ENCODE measurements around the gene GNG7.

DNA sequence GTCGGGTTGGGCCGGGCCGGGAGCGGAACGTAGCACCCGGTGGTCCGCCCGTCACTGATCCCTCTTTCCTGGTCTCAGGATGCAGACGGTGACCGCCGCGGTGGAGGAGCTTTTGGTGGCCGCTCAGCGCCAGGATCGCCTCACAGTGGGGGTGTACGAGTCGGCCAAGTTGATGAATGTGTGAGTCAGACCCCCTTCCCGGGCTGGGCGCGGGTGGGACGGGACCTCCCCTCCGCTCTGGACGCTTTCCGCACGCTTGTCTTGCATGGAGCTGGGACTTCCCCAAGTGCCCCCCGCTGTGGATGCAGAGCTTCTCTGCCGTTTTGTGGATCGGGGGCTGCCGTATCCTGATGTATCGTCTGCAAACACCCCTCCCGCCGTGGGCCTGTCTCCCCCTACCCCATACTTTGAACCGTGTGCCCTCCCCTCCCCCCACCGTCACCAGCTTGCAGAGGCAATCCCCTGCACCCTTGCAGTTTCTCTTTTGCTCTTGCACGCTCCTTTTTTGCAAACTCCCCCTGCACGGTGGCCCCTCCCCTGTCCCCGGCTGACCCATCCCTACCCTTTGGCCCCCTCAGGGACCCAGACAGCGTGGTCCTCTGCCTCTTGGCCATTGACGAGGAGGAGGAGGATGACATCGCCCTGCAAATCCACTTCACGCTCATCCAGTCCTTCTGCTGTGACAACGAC, 225.9 kb downstream of the GNG7 start:
- TF ChIP-seq BHLHE40 (IDR thresholded peaks at IDR 0.05; ENCODE audit: borderline replicate concordance) (no peak), SP1 (IDR thresholded peaks at IDR 0.05) (no peak), FOXM1 (IDR thresholded peaks at IDR 0.05; ENCODE audit: borderline replicate concordance) (no peak), FOXA1 (IDR thresholded peaks at IDR 0.05) (no peak), LEF1 (IDR thresholded peaks at IDR 0.05; ENCODE audit: borderline replicate concordance) (no peak; the same call in 1 of the 2 replicates), ELF4 (IDR thresholded peaks at IDR 0.05) (no peak), FOXK2 (IDR thresholded peaks at IDR 0.05) (no peak), TARDBP (IDR thresholded peaks at IDR 0.05) (no peak), CTBP1 (IDR thresholded peaks at IDR 0.05; ENCODE audit: borderline replicate concordance) (no peak), NFRKB (IDR thresholded peaks at IDR 0.05) (no peak), ZNF384 (IDR thresholded peaks at IDR 0.05) (no peak), HDGF (IDR thresholded peaks at IDR 0.05; ENCODE audit: borderline replicate concordance) (no peak)
- TF ChIP-seq, protein P1, sequence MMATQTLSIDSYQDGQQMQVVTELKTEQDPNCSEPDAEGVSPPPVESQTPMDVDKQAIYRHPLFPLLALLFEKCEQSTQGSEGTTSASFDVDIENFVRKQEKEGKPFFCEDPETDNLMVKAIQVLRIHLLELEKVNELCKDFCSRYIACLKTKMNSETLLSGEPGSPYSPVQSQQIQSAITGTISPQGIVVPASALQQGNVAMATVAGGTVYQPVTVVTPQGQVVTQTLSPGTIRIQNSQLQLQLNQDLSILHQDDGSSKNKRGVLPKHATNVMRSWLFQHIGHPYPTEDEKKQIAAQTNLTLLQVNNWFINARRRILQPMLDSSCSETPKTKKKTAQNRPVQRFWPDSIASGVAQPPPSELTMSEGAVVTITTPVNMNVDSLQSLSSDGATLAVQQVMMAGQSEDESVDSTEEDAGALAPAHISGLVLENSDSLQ (IDR thresholded peaks at IDR 0.05) = no peak
